K562 (cell line): ENCODE data around the gene SPIRE1. TPM values are rescaled to one million over a fixed set of nuclear protein-coding genes. Genes with fewer than 3 reads are reported as not detected.

ENCODE experiments used
- CEBPZ ChIP-seq: fragments of 150-350 bp; IDR thresholded peaks from 2 replicates; pipeline ENCODE4 v1.6.1; 2014; ENCODE audit warnings: low read depth, mild to moderate bottlenecking, low read length, borderline replicate concordance
- CUX1 ChIP-seq: fragments of 200-800 bp; sonication (Bioruptor generic); IDR thresholded peaks from 2 replicates; pipeline ENCODE4 v1.6.1; 2016; ENCODE audit warnings: missing genetic modification characterization, missing compliant biosample characterization
- ETV6 ChIP-seq, 3 experiments: fragments of 150-350 bp in 1 of 3; sonication (generic) in 1 of 3; formaldehyde crosslinking in 1 of 3; IDR thresholded peaks; 2 replicates each; pipeline versions ENCODE4 v1.6.1 to v1.8.0; 2014 to 2022; ENCODE audit warnings: borderline replicate concordance in 2 of 3, low read depth in 2 of 3, antibody characterized with exemption in 1 of 3, low read length in 1 of 3, mild to moderate bottlenecking in 1 of 3, missing genetic modification reagents in 1 of 3
- FOXJ2 ChIP-seq: fragments of 200-800 bp; sonication (Bioruptor generic); IDR thresholded peaks from 2 replicates; pipeline ENCODE4 v1.6.1; 2016; ENCODE audit warnings: missing genetic modification characterization, missing compliant biosample characterization
- FOXK2 ChIP-seq, 2 experiments: fragments of 450-650 bp; IDR thresholded peaks in 1 of 2; conservative IDR thresholded peaks in 1 of 2; 2 replicates each; pipeline ENCODE4 v1.6.1; 2016; ENCODE audit warnings: low read depth in 2 of 2, mild to moderate bottlenecking in 1 of 2
- FUS ChIP-seq: fragments of 200-400 bp; formaldehyde crosslinking; optimal IDR thresholded peaks from 2 replicates; pipeline ENCODE3; 2017; ENCODE audit warnings: low read depth, low read length
- SAFB ChIP-seq: fragments of 200-400 bp; formaldehyde crosslinking; IDR thresholded peaks from 2 replicates; pipeline ENCODE4 v1.6.1; 2017; ENCODE audit warnings: low read depth, low read length, borderline replicate concordance
- SMC3 ChIP-seq: conservative IDR thresholded peaks from 2 replicates; pipeline ENCODE4 v1.6.1; 2011; ENCODE audit warnings: low read depth, low read length, improper control_type of control experiment; ENCODE audit not compliant: insufficient read depth
- ZNF518B ChIP-seq: fragments of 250-450 bp; sonication (Bioruptor Pico); IDR thresholded peaks from 2 replicates; pipeline ENCODE4 v1.5.0; 2021; ENCODE audit warnings: mild to moderate bottlenecking, moderate library complexity
- polyA plus RNA-seq, 8 experiments: library from polyadenylated mRNA; depleted of rRNA in 4 of 8; stranded (reverse) in 5 of 8; unstranded in 3 of 8; fragments of >200 nt; fragmentation: Nextera tagmentation in 2 of 8; fragmentation: Illumina TruSeq in 1 of 8; extraction: Ambion mirVana in 2 of 8; extraction: Trizol in 1 of 8; gene quantifications; 2 replicates each; pipeline versions ENCODE4 v1.2.1 to v1.2.3, GENCODE V29; 2011 to 2014; ENCODE audit warnings: inconsistent platforms in 1 of 8, missing spikeins in 1 of 8
- total RNA-seq, 7 experiments: library from RNA; depleted of rRNA in 6 of 7; stranded (reverse); fragments of >200 nt in 6 of 7; fragmentation: Illumina TruSeq in 2 of 7; extraction: Trizol in 2 of 7; gene quantifications; 2 replicates each; pipeline versions ENCODE4 v1.2.1 to v1.2.3, GENCODE V29; 2011 to 2021; ENCODE audit warnings: low replicate concordance in 1 of 7

SPIRE1 gene
- total and polyA plus RNA-seq, 9 of the 15 experiments (the other 6 are each of a cell fraction or from before 2014, with no cell fraction given): 2.9 to 14.0 (median 10.2) TPM

- TF ChIP-seq CUX1: 0 out of 2 replicates have a peak, but pooled peaks have one; percentile 24
- TF ChIP-seq FOXJ2: 0 out of 2 replicates have a peak, but pooled peaks have one; percentile 23
- TF ChIP-seq CEBPZ: no peak
- TF ChIP-seq ETV6 (IDR thresholded peaks at IDR 0.05; ENCODE audit: borderline replicate concordance in 1 of 2, low read depth in 2 of 2, low read length in 1 of 2): no peak
- no peak for TF ChIP-seq ETV6 (CRISPR knock-in tag; IDR thresholded peaks at IDR 0.05; ENCODE audit: borderline replicate concordance)
- peak; percentile 84 for TF ChIP-seq SMC3
- no peak for TF ChIP-seq SAFB
- TF ChIP-seq FUS: no peak
- TF ChIP-seq ZNF518B (CRISPR knock-in tag): no peak
- peak; percentile 43 to 48; a peak in 1 of 4 replicates for TF ChIP-seq FOXK2 (conservative IDR thresholded peaks at IDR 0.05 in 1 of 2, IDR thresholded peaks at IDR 0.05 in 1 of 2; ENCODE audit: low read depth in 2 of 2)
Observed at GRCh38 chr18:12659904-12660605, 2.1 kb upstream of the SPIRE1 start (continued).
